ENCODE measurements around the gene GPANK1. TPM values are rescaled to one million over a fixed set of nuclear protein-coding genes. Genes with fewer than 3 reads are reported as not detected.

GPANK1 gene
- total RNA-seq, 4 donors from 2014 or later, result 15.8 to 21.0 (median 19.4) TPM

DNA sequence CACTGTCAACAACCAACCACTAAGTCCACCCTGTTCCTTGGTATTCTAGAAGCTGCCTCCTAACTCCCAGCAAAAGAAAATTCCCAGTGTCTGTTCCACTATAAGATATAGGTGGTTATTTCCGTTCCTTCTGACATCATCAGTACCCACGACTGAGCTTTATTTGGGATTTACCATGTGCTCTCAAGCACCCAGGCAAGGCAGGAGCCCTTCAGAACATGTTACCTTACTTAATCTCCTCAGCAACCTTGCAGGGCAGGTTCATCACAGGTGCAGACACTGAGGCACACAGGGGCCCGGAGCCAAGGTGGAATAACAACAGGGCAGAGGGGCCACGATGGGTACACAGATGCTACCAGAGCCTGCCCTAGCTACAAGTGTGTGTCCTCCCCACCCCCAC, 27.6 kb upstream of the GPANK1 start:
- Histone ChIP-seq H3K27ac (replicated peaks in 1 of 4) (no peak overlapping the region), H3K27me3 (no peaks in the 10 kb centered on the region), H3K4me3 (no peak overlapping the region), H3K9me3 (no peaks in the 10 kb centered on the region), H3K4me1 (peaks cover 0 to 4% (median 0%) of the 10 kb centered on the region in 4 donors), H3K36me3 (peaks cover 66 to 100% (median 97%) of the 10 kb centered on the region in 4 donors)
- no peak for DNase-seq (ENCODE audit: extremely low spot score)
- intact Hi-C loops (cut with DNase I), result no loop called here
- TF ChIP-seq, protein P1, sequence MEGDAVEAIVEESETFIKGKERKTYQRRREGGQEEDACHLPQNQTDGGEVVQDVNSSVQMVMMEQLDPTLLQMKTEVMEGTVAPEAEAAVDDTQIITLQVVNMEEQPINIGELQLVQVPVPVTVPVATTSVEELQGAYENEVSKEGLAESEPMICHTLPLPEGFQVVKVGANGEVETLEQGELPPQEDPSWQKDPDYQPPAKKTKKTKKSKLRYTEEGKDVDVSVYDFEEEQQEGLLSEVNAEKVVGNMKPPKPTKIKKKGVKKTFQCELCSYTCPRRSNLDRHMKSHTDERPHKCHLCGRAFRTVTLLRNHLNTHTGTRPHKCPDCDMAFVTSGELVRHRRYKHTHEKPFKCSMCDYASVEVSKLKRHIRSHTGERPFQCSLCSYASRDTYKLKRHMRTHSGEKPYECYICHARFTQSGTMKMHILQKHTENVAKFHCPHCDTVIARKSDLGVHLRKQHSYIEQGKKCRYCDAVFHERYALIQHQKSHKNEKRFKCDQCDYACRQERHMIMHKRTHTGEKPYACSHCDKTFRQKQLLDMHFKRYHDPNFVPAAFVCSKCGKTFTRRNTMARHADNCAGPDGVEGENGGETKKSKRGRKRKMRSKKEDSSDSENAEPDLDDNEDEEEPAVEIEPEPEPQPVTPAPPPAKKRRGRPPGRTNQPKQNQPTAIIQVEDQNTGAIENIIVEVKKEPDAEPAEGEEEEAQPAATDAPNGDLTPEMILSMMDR (IDR thresholded peaks at IDR 0.05), result no peak
- TF ChIP-seq POLR2A (IDR thresholded peaks at IDR 0.05; ENCODE audit: low read depth) (no peak), POLR2AphosphoS5 (IDR thresholded peaks at IDR 0.05) (no peak), EP300 (IDR thresholded peaks at IDR 0.05) (no peak)
- WGBS, result 83% methylated on average over 4 of the region's 4 CpGs

DNA sequence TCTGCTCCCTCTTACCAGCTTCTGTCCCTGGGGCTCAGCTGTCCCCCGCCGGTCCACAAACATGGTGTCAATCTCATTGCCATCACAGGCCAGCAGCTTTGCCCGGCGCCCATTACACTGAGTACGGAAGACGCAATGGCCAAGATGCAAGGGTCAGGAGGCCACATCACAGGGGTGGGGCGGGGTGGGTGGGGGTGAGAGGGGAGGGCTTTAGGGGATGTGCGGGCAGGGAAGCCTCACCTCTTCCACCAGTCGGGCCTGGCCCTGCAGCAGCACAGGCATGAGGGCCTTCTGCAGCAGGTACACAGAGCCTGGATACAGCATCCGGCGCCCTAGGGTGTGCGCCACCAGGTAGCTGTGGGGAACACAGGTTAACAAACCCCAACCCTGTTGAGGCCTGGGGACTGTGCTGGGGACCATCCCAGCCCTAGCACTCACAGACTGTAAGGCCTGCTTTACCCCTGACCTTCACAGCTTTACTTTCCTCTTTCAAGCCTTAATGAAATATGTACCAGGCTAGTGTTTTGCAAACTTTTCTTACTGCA, 26.8 kb upstream of the GPANK1 start:
- DNase-seq (ENCODE audit: extremely low spot score), result no peak
- intact Hi-C loops (cut with DNase I), result no loop called here
- TF ChIP-seq POLR2AphosphoS5 (IDR thresholded peaks at IDR 0.05) (no peak), POLR2A (IDR thresholded peaks at IDR 0.05; ENCODE audit: low read depth) (no peak), EP300 (IDR thresholded peaks at IDR 0.05) (no peak)
- TF ChIP-seq, protein P1 (IDR thresholded peaks at IDR 0.05), result no peak
- H3K27me3 ChIP-seq, result no peaks in the 10 kb centered on the region
- H3K27ac ChIP-seq (replicated peaks in 1 of 4), result no peak overlapping the region
- H3K9me3 ChIP-seq, result no peaks in the 10 kb centered on the region
- no peak overlapping the region for H3K4me3 ChIP-seq
- H3K36me3 ChIP-seq, result peaks cover 68 to 100% (median 99%) of the 10 kb centered on the region in 4 donors
- 89% methylated on average over 11 of the region's 12 CpGs for WGBS
- no peaks in the 10 kb centered on the region for H3K4me1 ChIP-seq

DNA sequence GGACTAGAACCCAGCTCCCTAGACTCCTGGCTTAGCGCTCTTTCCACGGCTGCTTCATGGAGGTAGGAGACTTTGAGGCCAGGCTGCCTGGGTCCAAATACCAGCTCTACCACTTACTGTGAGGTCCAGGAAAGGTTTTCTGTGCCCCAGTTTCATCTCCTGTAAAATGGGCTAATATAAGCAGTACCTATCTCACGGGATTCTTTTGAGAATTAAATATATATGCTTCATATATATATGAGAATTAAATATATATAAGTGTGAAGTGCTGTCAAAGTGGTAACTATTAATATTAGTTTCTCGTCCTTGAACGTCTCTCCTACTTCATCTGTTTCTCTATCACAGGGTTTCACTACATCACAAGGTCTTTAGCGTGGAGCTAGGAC, 26.3 kb upstream of the GPANK1 start:
- DNase-seq (ENCODE audit: extremely low spot score), result no peak
- Histone ChIP-seq H3K9me3 (no peaks in the 10 kb centered on the region), H3K4me3 (no peak overlapping the region), H3K36me3 (peaks cover 68 to 100% (median 99%) of the 10 kb centered on the region in 4 donors), H3K27ac (replicated peaks in 1 of 4) (no peak overlapping the region), H3K4me1 (no peaks in the 10 kb centered on the region), H3K27me3 (no peaks in the 10 kb centered on the region)
- TF ChIP-seq, protein P1 (IDR thresholded peaks at IDR 0.05), result no peak
- TF ChIP-seq POLR2AphosphoS5 (IDR thresholded peaks at IDR 0.05) (no peak), POLR2A (IDR thresholded peaks at IDR 0.05; ENCODE audit: low read depth) (no peak), EP300 (IDR thresholded peaks at IDR 0.05) (no peak)
- intact Hi-C loops (cut with DNase I), result no loop called here
- WGBS, result 80% methylated on average over 6 of the region's 6 CpGs

DNA sequence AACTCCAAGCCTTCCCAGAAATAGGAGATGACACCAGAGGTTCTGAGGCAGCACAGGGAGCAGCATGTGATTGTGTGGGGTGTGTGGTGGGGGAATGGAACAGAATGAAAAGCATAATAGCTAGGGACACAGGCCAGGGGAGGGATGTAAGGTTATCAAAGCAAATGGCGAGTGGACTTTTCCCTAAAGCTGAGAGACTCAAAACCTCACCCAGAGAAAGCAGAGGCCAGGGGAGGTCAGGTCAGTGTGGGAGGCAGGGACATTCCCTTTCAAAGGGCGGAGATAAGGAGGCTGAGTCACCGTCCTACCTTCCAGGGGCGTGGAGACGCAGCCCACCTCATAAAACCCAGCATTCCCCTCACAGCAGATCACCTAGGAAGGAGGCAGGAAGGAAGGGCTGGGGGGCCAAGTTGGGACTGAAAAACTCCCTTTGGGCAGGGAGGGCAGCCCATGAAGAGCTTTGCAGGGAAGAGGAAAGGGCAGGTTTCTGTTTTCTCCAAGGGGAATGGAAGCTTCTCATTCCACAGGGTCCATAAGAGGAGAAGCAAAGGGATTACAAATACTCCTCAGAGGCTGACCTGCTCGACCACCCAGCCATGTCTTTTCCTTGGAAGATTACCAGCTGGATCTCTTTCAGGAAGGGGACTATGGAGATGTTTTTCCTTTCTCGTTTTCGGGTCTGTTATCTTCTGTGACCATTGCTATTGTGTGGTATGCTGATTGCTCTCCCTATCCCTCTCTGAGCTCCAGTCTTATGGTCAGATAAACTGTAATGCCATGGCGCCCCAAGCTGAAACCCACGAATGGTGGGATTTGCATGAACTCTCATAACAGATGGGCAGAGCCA, 25.7 kb upstream of the GPANK1 start:
- H3K27ac ChIP-seq (replicated peaks in 1 of 4), result no peak overlapping the region
- H3K27me3 ChIP-seq, result no peaks in the 10 kb centered on the region
- H3K36me3 ChIP-seq, result peaks cover 63 to 100% (median 98%) of the 10 kb centered on the region in 4 donors
- no peaks in the 10 kb centered on the region for H3K9me3 ChIP-seq
- no peak overlapping the region for H3K4me3 ChIP-seq
- no peak for TF ChIP-seq EP300 (IDR thresholded peaks at IDR 0.05)
- TF ChIP-seq POLR2AphosphoS5 (IDR thresholded peaks at IDR 0.05), result no peak
- TF ChIP-seq POLR2A (IDR thresholded peaks at IDR 0.05; ENCODE audit: low read depth), result no peak
- TF ChIP-seq, protein P1 (IDR thresholded peaks at IDR 0.05), result no peak
- H3K4me1 ChIP-seq, result no peaks in the 10 kb centered on the region
- 68% methylated on average over 8 of the region's 10 CpGs for WGBS
- intact Hi-C loops (cut with DNase I), result no loop called here
- no peak for DNase-seq (ENCODE audit: extremely low spot score)
